Hepatocyte (in vitro differentiated cells): ENCODE data around the gene ATAD1. TPM values are rescaled to one million over a fixed set of nuclear protein-coding genes. Genes with fewer than 3 reads are reported as not detected.

Experiments used
- DNase-seq: peaks from one replicate; pipeline ENCODE4 v3.0.0-alpha.2; 2016; ENCODE audit warnings: low spot score
- H2AFZ ChIP-seq: fragments of 200-600 bp; sonication (generic); 2 replicates; pipeline ENCODE4 v1.6.0; 2016; ENCODE audit warnings: antibody characterized with exemption, mild to moderate bottlenecking
- H3K27ac ChIP-seq: fragments of 200-600 bp; sonication (generic); 2 replicates; pipeline ENCODE4 v1.5.1; 2016; ENCODE audit warnings: mild to moderate bottlenecking
- H3K27me3 ChIP-seq: fragments of 200-600 bp; sonication (generic); 2 replicates; pipeline ENCODE4 v1.6.1; 2016
- H3K36me3 ChIP-seq: fragments of 200-600 bp; sonication (generic); replicated peaks from 2 replicates; pipeline ENCODE4 v1.5.1; 2016; ENCODE audit warnings: low read depth; ENCODE audit not compliant: insufficient read depth
- H3K4me1 ChIP-seq: fragments of 200-600 bp; sonication (generic); 2 replicates; pipeline ENCODE4 v1.5.1; 2016; ENCODE audit warnings: mild to moderate bottlenecking, moderate library complexity; ENCODE audit not compliant: insufficient read depth
- H3K4me2 ChIP-seq: fragments of 200-600 bp; sonication (generic); 2 replicates; pipeline ENCODE4 v1.6.0; 2016
- H3K4me3 ChIP-seq: fragments of 200-600 bp; sonication (generic); 2 replicates; pipeline ENCODE4 v1.5.1; 2016; ENCODE audit warnings: mild to moderate bottlenecking
- H3K79me2 ChIP-seq: fragments of 200-600 bp; sonication (generic); 2 replicates; pipeline ENCODE4 v1.6.0; 2017; ENCODE audit warnings: mild to moderate bottlenecking
- H3K9me2 ChIP-seq: fragments of 200-600 bp; sonication (generic); replicated peaks from 2 replicates; pipeline ENCODE4 v1.6.0; 2017; ENCODE audit warnings: mild to moderate bottlenecking; ENCODE audit not compliant: insufficient read depth
- H3K9me3 ChIP-seq: fragments of 200-600 bp; sonication (generic); 2 replicates; pipeline ENCODE4 v1.5.1; 2016; ENCODE audit warnings: low read depth, mild to moderate bottlenecking
- H4K20me1 ChIP-seq: fragments of 200-600 bp; sonication (generic); 2 replicates; pipeline ENCODE4 v1.6.0; 2016; ENCODE audit warnings: mild to moderate bottlenecking; ENCODE audit not compliant: insufficient read depth, poor library complexity, severe bottlenecking
- CTCF ChIP-seq: fragments of 200-600 bp; sonication (generic); IDR thresholded peaks from 2 replicates; pipeline ENCODE4 v1.5.1; 2016; ENCODE audit warnings: antibody characterized with exemption, mild to moderate bottlenecking; ENCODE audit not compliant: poor library complexity
- EZH2 ChIP-seq: fragments of 200-600 bp; sonication (generic); IDR thresholded peaks from 2 replicates; pipeline ENCODE4 v1.6.1; 2016; ENCODE audit warnings: antibody characterized with exemption, mild to moderate bottlenecking, borderline replicate concordance
- EZH2phosphoT487 ChIP-seq: fragments of 200-600 bp; sonication (generic); IDR thresholded peaks from one replicate; pipeline ENCODE4 v1.6.1; 2018; ENCODE audit warnings: antibody characterized with exemption, mild to moderate bottlenecking, low read depth, moderate library complexity; ENCODE audit not compliant: unreplicated experiment, severe bottlenecking
- WGBS: methylation state at CpG from one replicate; pipeline ENCODE4 v1.1.6; 2016; ENCODE audit warnings: low lambda C conversion rate; ENCODE audit errors: missing lambda C conversion rate; 5-methylcytosine and 5-hydroxymethylcytosine counted together
- polyA plus RNA-seq: library from polyadenylated mRNA; unstranded; fragments of >200 nt; fragmentation: Nextera tagmentation; extraction: Ambion mirVana; gene quantifications from 2 replicates; pipeline ENCODE4 v1.2.1, GENCODE V29; 2016
- total RNA-seq: library from RNA; depleted of rRNA; stranded (reverse); fragments of >200 nt; gene quantifications from 2 replicates; pipeline ENCODE4 v1.2.3, GENCODE V29; 2014

The ATAD1 gene
- total and polyA plus RNA-seq, 2 experiments from 2014 or later, result 33.4 to 50.7 TPM

GRCh38 chr10:87846023-87846422, 28.0 kb upstream of the ATAD1 start:
- H3K9me2 ChIP-seq, result no peaks in the 10 kb centered on the region
- H3K27ac ChIP-seq, result peak overlapping the region; percentile 63
- H3K4me3 ChIP-seq, result no peak overlapping the region
- H3K79me2 ChIP-seq, result no peaks in the 10 kb centered on the region
- H3K4me2 ChIP-seq, result no peak overlapping the region
- no peaks in the 10 kb centered on the region for H4K20me1 ChIP-seq
- H3K9me3 ChIP-seq, result no peaks in the 10 kb centered on the region
- peaks cover 3% of the 10 kb centered on the region for H3K4me1 ChIP-seq
- no peaks in the 10 kb centered on the region for H3K27me3 ChIP-seq
- H2AFZ ChIP-seq, result no peak overlapping the region
- peak; percentile 37 for DNase-seq
- 44% methylated on average over 7 of the region's 7 CpGs for WGBS
- no peak for TF ChIP-seq EZH2
- no peak for TF ChIP-seq CTCF
- H3K36me3 ChIP-seq, result no peaks in the 10 kb centered on the region

- TF ChIP-seq CTCF (no peak), EZH2 (no peak), EZH2phosphoT487 (no peak)
- DNase-seq, result no peak
These were observed 27.6 kb upstream of the ATAD1 start for GRCh38 chr10:87845624-87845998.

GRCh38 chr10:87844837-87845623, 27.0 kb upstream of the ATAD1 start:
- H3K4me1 ChIP-seq, result peaks cover 3% of the 10 kb centered on the region
- no peak overlapping the region for H3K4me3 ChIP-seq
- H3K79me2 ChIP-seq, result no peaks in the 10 kb centered on the region
- H3K27me3 ChIP-seq, result no peaks in the 10 kb centered on the region
- H3K36me3 ChIP-seq, result no peaks in the 10 kb centered on the region
- H3K4me2 ChIP-seq, result no peak overlapping the region
- no peak overlapping the region for H2AFZ ChIP-seq
- 54% methylated on average over 1 of the region's 1 CpG for WGBS
- H3K9me2 ChIP-seq, result no peaks in the 10 kb centered on the region
- H3K9me3 ChIP-seq, result no peaks in the 10 kb centered on the region
- peak overlapping the region; percentile 86 for H3K27ac ChIP-seq
- TF ChIP-seq EZH2phosphoT487 (no peak), CTCF (no peak), EZH2 (no peak)
- no peaks in the 10 kb centered on the region for H4K20me1 ChIP-seq
- peak; percentile 19 for DNase-seq

More at GRCh38 chr10:87845624-87845998, 27.6 kb upstream of the ATAD1 start:
- Histone ChIP-seq H3K9me3 (no peaks in the 10 kb centered on the region), H4K20me1 (no peaks in the 10 kb centered on the region), H3K4me2 (no peak overlapping the region), H3K79me2 (no peaks in the 10 kb centered on the region), H3K4me3 (no peak overlapping the region), H3K4me1 (peaks cover 3% of the 10 kb centered on the region), H3K36me3 (no peaks in the 10 kb centered on the region), H3K27ac (peak overlapping the region; percentile 63), H2AFZ (no peak overlapping the region), H3K9me2 (no peaks in the 10 kb centered on the region), H3K27me3 (no peaks in the 10 kb centered on the region)
- WGBS, result 69% methylated on average over 3 of the region's 3 CpGs
